PC-9 (cell line): ENCODE data around the gene OLIG2. TPM values are rescaled to one million over a fixed set of nuclear protein-coding genes. Genes with fewer than 3 reads are reported as not detected.

ENCODE experiments used
- BruUV-seq: library from RNA; stranded (reverse); fragments of 400-500 nt; replicated peaks from 2 replicates; lab custom pipeline; 2021; lab: Mats Ljungman, UMichigan
- CTCF ChIA-PET: fragments of 300-600 bp; sonication (Branson Sonifier 250); formaldehyde crosslinking; loops from one replicate; lab custom pipeline; 2022; ENCODE audit warnings: antibody characterized with exemption; lab: Charles Lee
- POLR2A ChIA-PET: fragments of 300-600 bp; sonication (Branson Sonifier 250); formaldehyde crosslinking; loops from one replicate; lab custom pipeline; 2022; ENCODE audit warnings: antibody characterized with exemption; ENCODE audit not compliant: unreplicated experiment; lab: Charles Lee
- DNase-seq, 2 experiments: peaks; one replicate each; pipeline versions ENCODE4 v3.0.0 to v3.0.0-alpha.2; 2015 to 2022; ENCODE audit warnings: mixed read lengths in 1 of 2
- H2AFZ ChIP-seq: fragments of 200-600 bp; sonication (generic); 2 replicates; pipeline ENCODE4 v1.8.1; 2017; ENCODE audit warnings: antibody characterized with exemption
- H3F3A ChIP-seq: fragments of 200-600 bp; sonication (generic); 2 replicates; pipeline ENCODE4 v1.8.1; 2017; ENCODE audit warnings: antibody characterized with exemption, mild to moderate bottlenecking, low read depth; ENCODE audit not compliant: insufficient read depth
- H3K27ac ChIP-seq: fragments of 200-600 bp; sonication (generic); 2 replicates; pipeline ENCODE4 v1.6.1; 2016; ENCODE audit warnings: mixed run types
- H3K27me3 ChIP-seq: fragments of 200-600 bp; sonication (generic); 2 replicates; pipeline ENCODE4 v1.6.1; 2016; ENCODE audit warnings: low read depth, mixed run types; ENCODE audit not compliant: insufficient read depth
- H3K36me3 ChIP-seq: fragments of 200-600 bp; sonication (generic); 2 replicates; pipeline ENCODE4 v1.6.1; 2016; ENCODE audit warnings: low read depth, mixed run types
- H3K4me1 ChIP-seq: fragments of 200-600 bp; sonication (generic); replicated peaks from 2 replicates; pipeline ENCODE4 v1.6.1; 2016; ENCODE audit warnings: mixed run types; ENCODE audit not compliant: insufficient read depth
- H3K4me2 ChIP-seq: fragments of 200-600 bp; sonication (generic); 2 replicates; pipeline ENCODE4 v1.6.1; 2017; ENCODE audit warnings: mixed run types
- H3K4me3 ChIP-seq: fragments of 200-600 bp; sonication (generic); 2 replicates; pipeline ENCODE4 v1.6.1; 2016; ENCODE audit warnings: mixed run types
- H3K79me2 ChIP-seq: fragments of 200-600 bp; sonication (generic); 2 replicates; pipeline ENCODE4 v1.6.1; 2017; ENCODE audit warnings: low read depth, mixed run types
- H3K9me2 ChIP-seq: fragments of 200-600 bp; sonication (generic); 2 replicates; pipeline ENCODE4 v1.8.1; 2017; ENCODE audit warnings: mild to moderate bottlenecking; ENCODE audit not compliant: insufficient read depth
- H3K9me3 ChIP-seq: fragments of 200-600 bp; sonication (generic); 2 replicates; pipeline ENCODE4 v1.8.1; 2016; ENCODE audit warnings: low read depth; ENCODE audit not compliant: insufficient read depth
- H4K20me1 ChIP-seq: fragments of 200-600 bp; sonication (generic); 2 replicates; pipeline ENCODE4 v1.8.1; 2017; ENCODE audit not compliant: insufficient read depth
- EZH2 ChIP-seq: fragments of 200-600 bp; sonication (generic); IDR thresholded peaks from 2 replicates; pipeline ENCODE4 v1.8.0; 2017; ENCODE audit warnings: antibody characterized with exemption, low read depth
- intact Hi-C: fragments of 100-400 bp; cut with micrococcal nuclease; formaldehyde crosslinking; loops from one replicate; pipeline ENCODE4 v1.10.0; 2022; ENCODE audit not compliant: unreplicated experiment
- total RNA-seq: library from RNA; stranded (reverse); gene quantifications from 2 replicates; pipeline ENCODE4 v1.2.3, GENCODE V29; 2021
- TF ChIP-seq, protein P1 (sequence below): fragments of 200-600 bp; sonication (generic); conservative IDR thresholded peaks from 2 replicates; pipeline ENCODE4 v1.6.1; 2017; ENCODE audit warnings: mixed run types, antibody characterized with exemption, mild to moderate bottlenecking, moderate library complexity

OLIG2 gene
- total RNA-seq, 1 experiment from 2014 or later, result not detected

DNA sequence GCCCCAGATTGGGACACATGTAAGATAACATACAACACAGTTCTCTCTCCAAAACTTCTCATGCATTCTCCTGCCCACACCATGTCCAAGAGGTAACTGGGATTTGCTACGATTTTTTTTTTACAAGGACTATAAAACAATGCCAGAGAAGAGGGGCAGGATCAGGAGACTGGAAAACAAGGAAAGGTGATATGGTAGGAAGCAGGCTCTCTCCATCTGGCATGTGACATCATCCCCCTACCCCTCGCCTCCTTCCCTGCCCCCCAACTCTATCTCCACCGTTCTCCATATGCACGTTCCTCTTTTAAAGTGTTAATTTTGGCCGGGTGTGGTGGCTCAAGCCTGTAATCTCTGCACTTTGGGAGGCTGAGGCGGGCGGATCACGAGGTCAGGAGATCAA lies 20.7 kb downstream of the OLIG2 start:
- Histone ChIP-seq H3K9me3 (no peaks in the 10 kb centered on the region), H3K4me2 (no peak overlapping the region), H3K4me1 (no peaks in the 10 kb centered on the region), H3K9me2 (no peaks in the 10 kb centered on the region), H3K79me2 (no peaks in the 10 kb centered on the region), H3K36me3 (no peaks in the 10 kb centered on the region), H3F3A (no peaks in the 10 kb centered on the region), H3K27ac (no peak overlapping the region), H3K4me3 (no peak overlapping the region), H3K27me3 (peaks cover 64% of the 10 kb centered on the region), H4K20me1 (no peaks in the 10 kb centered on the region), H2AFZ (no peak overlapping the region)
- BruUV-seq, result no TSS peak
- TF ChIP-seq, protein P1, sequence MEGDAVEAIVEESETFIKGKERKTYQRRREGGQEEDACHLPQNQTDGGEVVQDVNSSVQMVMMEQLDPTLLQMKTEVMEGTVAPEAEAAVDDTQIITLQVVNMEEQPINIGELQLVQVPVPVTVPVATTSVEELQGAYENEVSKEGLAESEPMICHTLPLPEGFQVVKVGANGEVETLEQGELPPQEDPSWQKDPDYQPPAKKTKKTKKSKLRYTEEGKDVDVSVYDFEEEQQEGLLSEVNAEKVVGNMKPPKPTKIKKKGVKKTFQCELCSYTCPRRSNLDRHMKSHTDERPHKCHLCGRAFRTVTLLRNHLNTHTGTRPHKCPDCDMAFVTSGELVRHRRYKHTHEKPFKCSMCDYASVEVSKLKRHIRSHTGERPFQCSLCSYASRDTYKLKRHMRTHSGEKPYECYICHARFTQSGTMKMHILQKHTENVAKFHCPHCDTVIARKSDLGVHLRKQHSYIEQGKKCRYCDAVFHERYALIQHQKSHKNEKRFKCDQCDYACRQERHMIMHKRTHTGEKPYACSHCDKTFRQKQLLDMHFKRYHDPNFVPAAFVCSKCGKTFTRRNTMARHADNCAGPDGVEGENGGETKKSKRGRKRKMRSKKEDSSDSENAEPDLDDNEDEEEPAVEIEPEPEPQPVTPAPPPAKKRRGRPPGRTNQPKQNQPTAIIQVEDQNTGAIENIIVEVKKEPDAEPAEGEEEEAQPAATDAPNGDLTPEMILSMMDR, result no peak
- TF ChIP-seq EZH2, result no peak
- no peak for DNase-seq
- intact Hi-C loops, result no loop called here
- ChIA-PET CTCF (no interaction called here), POLR2A (interaction anchor here (0.6 to 0.8 kb wide), 2 partner anchors 107 to 1070 kb away, joined by 4 read pairs; no protein-coding TSS in a partner anchor)

DNA sequence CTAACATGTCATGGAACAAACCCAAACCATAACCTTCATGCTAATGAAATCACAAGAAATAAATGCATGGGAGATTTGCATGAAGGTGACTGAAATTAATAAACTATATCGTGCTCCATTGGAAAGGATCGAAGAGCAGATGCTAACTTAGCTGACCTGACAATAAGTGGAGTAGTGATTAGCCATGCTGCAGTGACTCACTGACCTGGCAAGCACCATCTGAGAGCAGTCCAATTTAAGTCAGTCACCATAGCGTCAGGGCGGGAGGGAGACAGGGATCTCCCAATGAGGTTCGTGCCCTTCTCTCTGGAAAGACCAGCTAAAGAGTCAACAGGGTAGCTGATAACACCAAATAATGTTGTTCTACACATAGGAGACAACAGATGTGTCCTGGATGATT lies 21.5 kb downstream of the OLIG2 start:
- TF ChIP-seq, protein P1, result no peak
- TF ChIP-seq EZH2, result no peak
- H3K36me3 ChIP-seq, result no peaks in the 10 kb centered on the region
- no peaks in the 10 kb centered on the region for H3K79me2 ChIP-seq
- H2AFZ ChIP-seq, result no peak overlapping the region
- no peak overlapping the region for H3K4me3 ChIP-seq
- H3K4me2 ChIP-seq, result no peak overlapping the region
- H3K9me2 ChIP-seq, result no peaks in the 10 kb centered on the region
- POLR2A ChIA-PET, result interaction anchor here (0.8 kb wide), 1 partner anchor 1069 kb away, joined by 4 read pairs; no protein-coding TSS in a partner anchor
- no peaks in the 10 kb centered on the region for H3F3A ChIP-seq
- H3K4me1 ChIP-seq, result no peaks in the 10 kb centered on the region
- intact Hi-C loops, result no loop called here
- CTCF ChIA-PET, result no interaction called here
- peaks cover 68% of the 10 kb centered on the region for H3K27me3 ChIP-seq
- no peaks in the 10 kb centered on the region for H3K9me3 ChIP-seq
- no peaks in the 10 kb centered on the region for H4K20me1 ChIP-seq
- H3K27ac ChIP-seq, result no peak overlapping the region
- no TSS peak for BruUV-seq
- no peak for DNase-seq

DNA sequence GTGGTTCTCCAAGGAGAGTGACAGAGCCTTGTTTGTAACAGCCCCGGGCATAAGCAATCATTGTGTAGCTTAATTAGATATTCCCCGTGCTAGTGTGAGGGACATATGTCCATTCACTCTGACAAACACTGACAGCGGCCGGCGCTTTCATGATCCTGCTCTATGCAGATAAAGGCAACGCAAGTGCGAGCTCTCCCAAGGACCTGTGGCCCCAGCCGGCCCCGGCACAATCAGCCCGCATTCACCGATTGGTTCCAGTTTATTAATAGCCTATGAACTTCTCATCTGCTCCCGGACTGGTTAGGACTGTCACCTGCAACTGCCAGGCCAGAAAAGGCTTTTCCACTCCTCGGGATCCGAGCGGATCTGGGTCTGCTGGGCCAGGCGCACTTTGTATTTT lies 26.2 kb downstream of the OLIG2 start:
- no TSS peak for BruUV-seq
- CTCF ChIA-PET, result no interaction called here

More for the DNA sequence above, 26.2 kb downstream of the OLIG2 start:
- Histone ChIP-seq H3K27ac (no peak overlapping the region), H3K4me1 (no peaks in the 10 kb centered on the region), H4K20me1 (no peaks in the 10 kb centered on the region), H3K27me3 (peaks cover 62% of the 10 kb centered on the region), H3K36me3 (no peaks in the 10 kb centered on the region), H3K9me2 (no peaks in the 10 kb centered on the region), H3K4me3 (no peak overlapping the region), H3K79me2 (no peaks in the 10 kb centered on the region), H2AFZ (no peak overlapping the region), H3K9me3 (no peaks in the 10 kb centered on the region), H3F3A (no peaks in the 10 kb centered on the region), H3K4me2 (no peak overlapping the region)
- no peak for TF ChIP-seq EZH2
- TF ChIP-seq, protein P1, result no peak
- DNase-seq, result no peak
- intact Hi-C loops, result no loop called here
- POLR2A ChIA-PET, result no interaction called here
